CD4-positive, alpha-beta T cell treated with Interleukin-21 for 1 hour (primary cell): Measurements from ENCODE around the gene ALDH4A1.
"Not testable (repeated sequence)": the region's sequence is repeated elsewhere in the genome, so short reads cannot be mapped to it uniquely, and the experiment has no call there.

Experiments used
- DNase-seq: peaks from one replicate; pipeline ENCODE4 v3.0.0-alpha.2; 2020

Gene ALDH4A1

GRCh38 chr1:18875107-18875795, 27.1 kb downstream of the ALDH4A1 start:
- peak; percentile 66 for DNase-seq

- no peak for DNase-seq
These were observed 27.8 kb downstream of the ALDH4A1 start for GRCh38 chr1:18874600-18874999.

GRCh38 chr1:18874036-18874435, 28.3 kb downstream of the ALDH4A1 start:
- DNase-seq = no peak

GRCh38 chr1:18872071-18872611, 30.2 kb downstream of the ALDH4A1 start:
- DNase-seq = no peak

GRCh38 chr1:18871401-18872070, 30.8 kb downstream of the ALDH4A1 start:
- no peak for DNase-seq

- DNase-seq = no peak
These were observed 31.4 kb downstream of the ALDH4A1 start for GRCh38 chr1:18870957-18871356.

- not testable (repeated sequence) for DNase-seq
These were observed 31.8 kb downstream of the ALDH4A1 start for GRCh38 chr1:18870595-18870865.

- no peak for DNase-seq
These were observed 32.3 kb downstream of the ALDH4A1 start for GRCh38 chr1:18869847-18870594.

GRCh38 chr1:18868801-18869424, 33.4 kb downstream of the ALDH4A1 start:
- no peak for DNase-seq

- no peak for DNase-seq
These were observed 34.0 kb downstream of the ALDH4A1 start for GRCh38 chr1:18868354-18868753.

- DNase-seq = no peak
These were observed 35.5 kb downstream of the ALDH4A1 start for GRCh38 chr1:18866846-18867245.

- DNase-seq = no peak
These were observed 36.0 kb downstream of the ALDH4A1 start for GRCh38 chr1:18866314-18866713.

- no peak for DNase-seq
These were observed 37.2 kb downstream of the ALDH4A1 start for GRCh38 chr1:18865176-18865575.

GRCh38 chr1:18861590-18861989, 40.8 kb downstream of the ALDH4A1 start:
- no peak for DNase-seq

GRCh38 chr1:18861082-18861481, 41.3 kb downstream of the ALDH4A1 start:
- DNase-seq = no peak

GRCh38 chr1:18859560-18859959, 42.8 kb downstream of the ALDH4A1 start, which contains the start of gene TAS1R2:
TAS1R2 (minus strand) TSS chr1:18859660; CDS start chr1:18859660, 0 bp downstream.
- no peak for DNase-seq

GRCh38 chr1:18858070-18858688, 44.2 kb downstream of the ALDH4A1 start:
- no peak for DNase-seq

GRCh38 chr1:18856435-18856834, 45.9 kb downstream of the ALDH4A1 start:
- DNase-seq = no peak

- no peak for DNase-seq
These were observed 46.8 kb downstream of the ALDH4A1 start for GRCh38 chr1:18855573-18855972.

- DNase-seq = no peak
These were observed 47.9 kb downstream of the ALDH4A1 start for GRCh38 chr1:18854331-18855025.

GRCh38 chr1:18852501-18852900, 49.9 kb downstream of the ALDH4A1 start:
- DNase-seq = no peak

- DNase-seq = no peak
These were observed 53.1 kb downstream of the ALDH4A1 start for GRCh38 chr1:18849261-18849711.
